Measurements from ENCODE around the gene UCP3.

The UCP3 gene

DNA sequence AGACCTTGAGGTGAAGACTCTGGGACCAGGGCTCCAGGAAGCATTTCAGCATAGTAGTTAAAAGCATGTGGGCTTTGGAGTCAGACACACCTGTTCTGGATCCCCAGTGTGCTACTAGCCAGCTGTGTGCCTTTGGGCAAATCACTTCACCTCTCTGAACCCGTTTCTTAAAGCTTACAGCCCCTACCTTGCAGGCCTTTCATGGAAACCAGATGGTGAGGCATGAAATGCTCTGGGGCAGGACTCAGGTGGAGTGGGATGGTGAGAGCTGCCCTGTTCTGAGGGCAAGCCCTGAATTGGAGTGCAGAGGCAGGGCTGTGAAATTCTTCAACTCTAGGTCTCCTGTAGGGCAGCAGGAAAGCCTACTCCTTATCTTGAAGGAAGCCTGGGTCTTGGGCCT lies 36.7 kb downstream of the UCP3 start:
- DNase-seq (ENCODE audit: extremely low spot score): no peak
- TF ChIP-seq, protein P1, sequence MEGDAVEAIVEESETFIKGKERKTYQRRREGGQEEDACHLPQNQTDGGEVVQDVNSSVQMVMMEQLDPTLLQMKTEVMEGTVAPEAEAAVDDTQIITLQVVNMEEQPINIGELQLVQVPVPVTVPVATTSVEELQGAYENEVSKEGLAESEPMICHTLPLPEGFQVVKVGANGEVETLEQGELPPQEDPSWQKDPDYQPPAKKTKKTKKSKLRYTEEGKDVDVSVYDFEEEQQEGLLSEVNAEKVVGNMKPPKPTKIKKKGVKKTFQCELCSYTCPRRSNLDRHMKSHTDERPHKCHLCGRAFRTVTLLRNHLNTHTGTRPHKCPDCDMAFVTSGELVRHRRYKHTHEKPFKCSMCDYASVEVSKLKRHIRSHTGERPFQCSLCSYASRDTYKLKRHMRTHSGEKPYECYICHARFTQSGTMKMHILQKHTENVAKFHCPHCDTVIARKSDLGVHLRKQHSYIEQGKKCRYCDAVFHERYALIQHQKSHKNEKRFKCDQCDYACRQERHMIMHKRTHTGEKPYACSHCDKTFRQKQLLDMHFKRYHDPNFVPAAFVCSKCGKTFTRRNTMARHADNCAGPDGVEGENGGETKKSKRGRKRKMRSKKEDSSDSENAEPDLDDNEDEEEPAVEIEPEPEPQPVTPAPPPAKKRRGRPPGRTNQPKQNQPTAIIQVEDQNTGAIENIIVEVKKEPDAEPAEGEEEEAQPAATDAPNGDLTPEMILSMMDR (IDR thresholded peaks at IDR 0.05; ENCODE audit: control extremely low read depth, extremely low read depth, low read depth, missing control alignments): no peak
- ChIA-PET POLR2A (interaction anchor here (1.2 kb wide), 1 partner anchor 8 kb away, joined by 6 read pairs; no protein-coding TSS in a partner anchor), CTCF (interaction anchor here (0.9 to 4.0 kb wide), 7 partner anchors 8 to 283 kb away, joined by 3 to 16 read pairs (median 6); partner anchors contain the start of gene UCP2)

DNA sequence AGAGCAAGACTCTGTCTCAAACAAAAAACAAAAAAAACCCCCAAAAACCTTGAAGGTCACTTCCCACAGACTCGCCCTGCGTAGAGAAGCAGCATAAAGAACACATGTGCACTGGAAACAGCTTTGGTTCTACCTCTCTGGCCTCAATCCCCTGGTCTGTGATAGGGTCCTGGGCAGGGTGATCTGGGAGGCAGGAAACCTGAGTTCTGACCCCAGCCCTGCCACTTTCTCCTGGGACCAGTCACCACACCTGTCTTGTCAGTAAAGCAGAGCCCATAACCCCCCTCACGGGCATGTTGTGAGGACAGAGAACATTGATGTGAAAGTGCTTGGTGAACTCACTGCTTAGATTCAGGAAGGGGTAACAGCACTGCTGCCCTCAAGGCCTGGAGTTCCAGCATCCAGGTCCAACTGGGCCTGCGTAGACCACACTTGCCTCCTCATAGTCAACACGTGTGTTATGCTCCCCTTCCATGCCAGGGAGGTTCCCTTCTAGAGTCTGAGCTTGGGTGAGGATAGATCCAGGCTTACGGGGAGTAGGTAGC lies 37.6 kb downstream of the UCP3 start:
- CTCF ChIA-PET: interaction anchor here (1.2 to 4.0 kb wide), 3 partner anchors 9 to 284 kb away, joined by 3 to 12 read pairs (median 6); no protein-coding TSS in a partner anchor
- POLR2A ChIA-PET: interaction anchor here (1.2 to 2.2 kb wide), 2 partner anchors 9 kb away, joined by 6 to 14 read pairs; no protein-coding TSS in a partner anchor
- DNase-seq (ENCODE audit: extremely low spot score): no peak
- TF ChIP-seq, protein P1 (IDR thresholded peaks at IDR 0.05; ENCODE audit: control extremely low read depth, extremely low read depth, low read depth, missing control alignments): no peak

DNA sequence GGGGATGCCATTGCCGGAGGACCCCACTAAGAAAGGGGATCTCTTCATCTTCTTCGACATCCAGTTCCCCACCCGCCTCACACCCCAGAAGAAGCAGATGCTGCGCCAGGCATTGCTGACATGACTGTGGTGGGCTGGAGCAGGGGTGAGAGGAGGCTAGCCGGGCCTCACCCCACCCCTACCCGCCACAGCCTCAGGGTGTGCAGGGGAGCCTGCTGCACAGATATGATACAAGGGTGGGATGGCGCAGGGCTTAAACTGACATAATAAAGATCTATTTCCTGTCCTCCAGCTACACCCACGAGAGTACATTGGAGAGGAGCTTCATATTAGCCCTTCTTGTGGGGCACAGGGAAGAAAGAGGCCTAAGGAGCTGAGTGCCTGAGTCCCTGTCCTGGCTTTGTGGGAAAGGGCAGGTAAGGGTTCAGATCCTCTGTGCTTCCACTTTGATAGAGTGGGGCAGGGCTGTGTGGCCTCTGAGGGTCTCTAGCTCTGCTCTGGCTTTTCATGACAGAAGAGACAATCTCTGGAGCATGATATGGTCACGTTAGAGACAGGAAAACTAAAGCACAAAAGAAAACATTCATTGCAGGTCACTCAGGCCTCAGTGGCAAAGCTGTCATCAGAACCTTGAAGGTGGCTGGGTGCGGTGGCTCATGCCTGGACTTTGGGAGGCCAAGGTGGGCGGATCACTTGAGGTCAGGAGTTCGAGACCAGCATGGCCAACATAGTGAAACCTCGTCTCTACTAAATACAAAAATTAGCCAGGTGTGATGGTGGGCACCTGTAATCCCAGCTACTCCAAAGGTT lies 38.7 kb downstream of the UCP3 start:
- TF ChIP-seq, protein P1 (IDR thresholded peaks at IDR 0.05; ENCODE audit: control extremely low read depth, extremely low read depth, low read depth, missing control alignments): no peak
- POLR2A ChIA-PET: interaction anchor here (2.2 kb wide), 1 partner anchor 10 kb away, joined by 14 read pairs; no protein-coding TSS in a partner anchor
- CTCF ChIA-PET: interaction anchor here (1.2 to 4.0 kb wide), 3 partner anchors 10 to 285 kb away, joined by 3 to 12 read pairs (median 6); no protein-coding TSS in a partner anchor
- DNase-seq (ENCODE audit: extremely low spot score): no peak

DNA sequence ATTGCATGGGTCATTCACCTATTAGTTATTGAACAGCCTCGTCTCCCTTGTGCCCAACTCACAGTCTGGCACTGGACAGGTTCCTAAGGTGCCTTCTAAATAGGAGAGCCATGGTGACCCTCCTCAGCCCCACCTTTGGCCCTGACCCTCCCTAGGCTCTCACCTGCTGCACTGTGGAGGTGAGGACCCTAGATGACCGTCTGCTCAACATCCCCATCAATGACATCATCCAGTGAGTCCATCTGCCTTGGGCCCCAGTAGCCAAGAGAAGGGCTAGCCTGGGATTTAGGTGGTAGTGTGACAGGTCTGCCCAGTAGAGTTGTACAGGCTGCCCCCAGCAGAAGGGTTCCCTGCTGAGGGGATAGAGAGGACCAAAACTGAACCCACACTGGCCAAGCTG lies 39.8 kb downstream of the UCP3 start:
- POLR2A ChIA-PET: interaction anchor here (2.2 kb wide), 1 partner anchor 11 kb away, joined by 14 read pairs; no protein-coding TSS in a partner anchor
- TF ChIP-seq, protein P1 (IDR thresholded peaks at IDR 0.05; ENCODE audit: control extremely low read depth, extremely low read depth, low read depth, missing control alignments): no peak
- no peak for DNase-seq (ENCODE audit: extremely low spot score)
- CTCF ChIA-PET: interaction anchor here (4.0 kb wide), 1 partner anchor 11 kb away, joined by 12 read pairs; no protein-coding TSS in a partner anchor

DNA sequence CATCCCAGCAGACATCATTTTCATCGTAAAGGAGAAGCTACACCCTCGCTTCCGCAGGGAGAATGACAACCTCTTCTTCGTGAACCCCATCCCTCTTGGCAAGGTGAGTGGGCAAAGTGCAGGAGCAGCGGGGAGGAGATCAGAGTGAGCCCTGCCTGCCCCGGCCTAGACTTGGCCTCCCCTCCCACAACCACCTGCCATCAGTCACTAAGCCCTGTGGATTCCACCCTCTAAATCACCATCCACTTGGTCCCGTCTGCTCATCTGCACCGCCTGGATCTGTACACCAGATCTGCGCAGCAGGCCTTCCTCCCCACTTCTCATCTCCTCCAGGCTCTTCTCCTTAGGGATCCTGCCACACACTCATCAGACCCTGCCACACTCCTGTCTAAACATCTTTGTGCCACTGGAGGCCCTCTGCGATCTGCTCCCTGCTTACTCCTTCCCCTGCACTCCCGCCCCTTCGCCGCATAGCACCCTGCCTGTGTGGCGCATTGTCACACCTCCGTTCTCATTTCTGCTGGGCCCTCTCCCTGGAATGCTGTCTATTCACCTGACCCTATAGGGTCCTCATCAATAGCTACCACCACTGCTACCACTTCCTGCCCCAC lies 40.4 kb downstream of the UCP3 start:
- CTCF ChIA-PET: interaction anchor here (4.0 kb wide), 1 partner anchor 12 kb away, joined by 12 read pairs; no protein-coding TSS in a partner anchor
- POLR2A ChIA-PET: interaction anchor here (1.0 kb wide), 1 partner anchor 14 kb away, joined by 3 read pairs; the partner anchor contains the start of gene UCP2

More for the DNA sequence above, 40.4 kb downstream of the UCP3 start:
- DNase-seq (ENCODE audit: extremely low spot score): no peak
- TF ChIP-seq, protein P1 (IDR thresholded peaks at IDR 0.05; ENCODE audit: control extremely low read depth, extremely low read depth, low read depth, missing control alignments): no peak
